ENCODE data around the gene MIOX. TPM values are rescaled to one million over a fixed set of nuclear protein-coding genes. Genes with fewer than 3 reads are reported as not detected.

The MIOX gene
- total RNA-seq, 4 donors from 2014 or later = not detected

GRCh38 chr22:50468626-50469025, 18.0 kb upstream of the MIOX start:
- no peak overlapping the region for H3K4me3 ChIP-seq
- no peak for DNase-seq
- H3K9me3 ChIP-seq = no peaks in the 10 kb centered on the region
- H3K27me3 ChIP-seq = no peaks in the 10 kb centered on the region
- no peak overlapping the region for H3K27ac ChIP-seq
- H3K4me1 ChIP-seq = peaks cover 38 to 44% of the 10 kb centered on the region in 2 donors
- no peak for ATAC-seq
- H3K36me3 ChIP-seq = peaks cover 0 to 40% of the 10 kb centered on the region in 2 donors
- in situ Hi-C loops (cut with MboI; ENCODE audit: low sequenced_read_pairs in 4 of 4) = no loop called here
- TF ChIP-seq, protein P1, sequence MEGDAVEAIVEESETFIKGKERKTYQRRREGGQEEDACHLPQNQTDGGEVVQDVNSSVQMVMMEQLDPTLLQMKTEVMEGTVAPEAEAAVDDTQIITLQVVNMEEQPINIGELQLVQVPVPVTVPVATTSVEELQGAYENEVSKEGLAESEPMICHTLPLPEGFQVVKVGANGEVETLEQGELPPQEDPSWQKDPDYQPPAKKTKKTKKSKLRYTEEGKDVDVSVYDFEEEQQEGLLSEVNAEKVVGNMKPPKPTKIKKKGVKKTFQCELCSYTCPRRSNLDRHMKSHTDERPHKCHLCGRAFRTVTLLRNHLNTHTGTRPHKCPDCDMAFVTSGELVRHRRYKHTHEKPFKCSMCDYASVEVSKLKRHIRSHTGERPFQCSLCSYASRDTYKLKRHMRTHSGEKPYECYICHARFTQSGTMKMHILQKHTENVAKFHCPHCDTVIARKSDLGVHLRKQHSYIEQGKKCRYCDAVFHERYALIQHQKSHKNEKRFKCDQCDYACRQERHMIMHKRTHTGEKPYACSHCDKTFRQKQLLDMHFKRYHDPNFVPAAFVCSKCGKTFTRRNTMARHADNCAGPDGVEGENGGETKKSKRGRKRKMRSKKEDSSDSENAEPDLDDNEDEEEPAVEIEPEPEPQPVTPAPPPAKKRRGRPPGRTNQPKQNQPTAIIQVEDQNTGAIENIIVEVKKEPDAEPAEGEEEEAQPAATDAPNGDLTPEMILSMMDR (IDR thresholded peaks at IDR 0.05 in 4 of 5, conservative IDR thresholded peaks at IDR 0.05 in 1 of 5) = no peak
- no peak for TF ChIP-seq POLR2A (IDR thresholded peaks at IDR 0.05)
- intact Hi-C loops (cut with DNase I; ENCODE audit: low total_unique reads) = no loop called here

- Histone ChIP-seq H3K27me3 (no peaks in the 10 kb centered on the region), H3K9me3 (no peaks in the 10 kb centered on the region), H3K36me3 (peaks cover 0 to 30% of the 10 kb centered on the region in 2 donors), H3K27ac (no peak overlapping the region), H3K4me1 (peaks cover 41 to 49% of the 10 kb centered on the region in 2 donors), H3K4me3 (no peak overlapping the region)
- intact Hi-C loops (cut with DNase I; ENCODE audit: low total_unique reads) (no loop called here), in situ Hi-C loops (cut with MboI; ENCODE audit: low sequenced_read_pairs in 4 of 4) (no loop called here)
- ATAC-seq (no peak), DNase-seq (peak in 1 of 2 donors; percentile 43)
- TF ChIP-seq POLR2A (IDR thresholded peaks at IDR 0.05) = no peak
- TF ChIP-seq, protein P1 (IDR thresholded peaks at IDR 0.05 in 4 of 5, conservative IDR thresholded peaks at IDR 0.05 in 1 of 5) = no peak
These were observed 17.0 kb upstream of the MIOX start for GRCh38 chr22:50469377-50470305.

DNA sequence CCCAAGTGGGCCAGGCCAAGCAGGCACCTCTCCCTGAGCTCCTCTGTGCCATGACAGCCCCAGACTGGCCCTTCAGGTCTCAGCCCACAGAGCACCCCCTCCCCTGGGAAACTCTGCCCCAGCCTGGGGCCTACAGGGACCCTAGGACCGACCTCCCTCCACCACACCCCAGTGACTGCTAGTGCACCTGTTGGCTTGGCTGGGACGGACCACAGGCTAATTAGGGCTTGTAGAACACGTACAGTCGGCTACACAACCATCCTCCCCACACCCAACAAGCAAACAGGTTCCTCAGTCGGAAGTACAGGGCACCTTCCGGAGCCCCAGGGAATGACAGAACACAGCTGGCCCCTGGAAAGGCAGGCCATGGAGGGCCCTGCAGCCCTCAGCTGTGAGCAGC, 16.2 kb upstream of the MIOX start:
- no peak for DNase-seq
- in situ Hi-C loops (cut with MboI; ENCODE audit: low sequenced_read_pairs in 4 of 4) (no loop called here), intact Hi-C loops (cut with DNase I; ENCODE audit: low total_unique reads) (no loop called here)
- H3K9me3 ChIP-seq = no peaks in the 10 kb centered on the region
- H3K4me1 ChIP-seq = peaks cover 44 to 53% of the 10 kb centered on the region in 2 donors
- no peaks in the 10 kb centered on the region for H3K27me3 ChIP-seq
- H3K4me3 ChIP-seq = no peak overlapping the region
- peaks cover 0 to 21% of the 10 kb centered on the region in 2 donors for H3K36me3 ChIP-seq
- ATAC-seq = no peak
- no peak overlapping the region for H3K27ac ChIP-seq
- no peak for TF ChIP-seq POLR2A (IDR thresholded peaks at IDR 0.05)
- TF ChIP-seq, protein P1 (IDR thresholded peaks at IDR 0.05 in 4 of 5, conservative IDR thresholded peaks at IDR 0.05 in 1 of 5) = no peak

DNA sequence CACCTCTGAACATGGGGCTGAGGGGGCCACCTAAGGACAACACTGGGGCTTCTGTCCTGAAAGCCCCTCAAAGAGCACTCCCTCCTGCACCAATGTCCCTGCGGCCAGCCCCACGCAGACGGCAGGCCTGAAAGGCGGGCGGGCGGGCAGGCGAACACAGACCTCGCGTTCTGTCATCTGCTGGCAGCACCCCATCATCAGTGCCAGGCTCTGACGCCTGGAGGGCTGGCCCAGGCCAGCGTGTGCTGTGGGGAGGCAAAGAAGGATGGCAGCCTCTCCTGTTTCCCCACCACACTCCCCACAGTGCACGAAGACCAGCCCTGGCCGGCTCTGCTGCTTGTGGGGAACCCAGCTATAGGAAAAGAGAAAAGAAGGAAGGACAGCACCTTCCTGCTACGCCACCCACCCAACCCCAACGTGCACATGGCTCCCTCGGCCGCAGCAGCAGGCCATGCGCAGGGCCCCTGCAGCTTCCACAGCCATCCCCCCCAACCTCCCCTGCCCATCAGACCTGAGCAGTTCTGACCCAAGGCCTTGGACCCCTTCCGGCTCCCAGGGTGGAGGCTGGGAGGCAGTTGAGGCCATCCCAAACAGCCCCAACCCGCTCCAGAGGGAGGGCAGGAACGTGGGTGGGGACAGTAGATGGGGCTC, 15.3 kb upstream of the MIOX start:
- no peaks in the 10 kb centered on the region for H3K27me3 ChIP-seq
- intact Hi-C loops (cut with DNase I; ENCODE audit: low total_unique reads) = no loop called here
- no peak overlapping the region for H3K27ac ChIP-seq
- H3K4me3 ChIP-seq = no peak overlapping the region
- ATAC-seq = no peak
- peaks cover 0 to 13% of the 10 kb centered on the region in 2 donors for H3K36me3 ChIP-seq
- in situ Hi-C loops (cut with MboI; ENCODE audit: low sequenced_read_pairs in 4 of 4) = no loop called here
- H3K9me3 ChIP-seq = no peaks in the 10 kb centered on the region
- peaks cover 45 to 54% of the 10 kb centered on the region in 2 donors for H3K4me1 ChIP-seq
- no peak for TF ChIP-seq POLR2A (IDR thresholded peaks at IDR 0.05)
- TF ChIP-seq, protein P1 (IDR thresholded peaks at IDR 0.05 in 4 of 5, conservative IDR thresholded peaks at IDR 0.05 in 1 of 5) = no peak
- DNase-seq = no peak
